GM18867 (cell line): ENCODE results near the gene CERS3.

ENCODE experiments used
- ATAC-seq: cut with Tn5 transposase; IDR thresholded peaks from one replicate; pipeline ENCODE4 v1.9.1; 2021; ENCODE audit warnings: mild to moderate bottlenecking, moderate library complexity; ENCODE audit not compliant: unreplicated experiment

Gene CERS3

GRCh38 chr15:100531204-100531603 is 2.5 kb upstream of the CERS3 start:
- ATAC-seq, result no peak

DNA sequence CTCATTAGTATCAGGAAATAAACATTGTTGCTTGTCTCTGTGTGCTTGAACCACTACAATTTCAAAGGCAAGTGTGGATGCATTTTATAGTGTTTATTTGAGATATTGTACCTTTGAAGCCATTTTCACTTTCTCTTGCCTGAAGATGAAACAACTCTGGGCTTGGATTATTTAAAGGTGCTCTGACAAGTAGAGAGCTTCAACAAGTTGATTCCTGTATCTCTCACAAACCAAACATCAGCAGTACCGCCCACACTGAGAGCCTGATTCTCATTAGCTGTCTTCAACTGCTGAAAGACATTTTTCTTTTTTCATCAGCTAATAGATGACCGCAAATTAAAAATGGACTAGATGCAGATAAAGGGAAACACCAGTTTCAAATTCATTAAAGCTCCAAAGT is 806 bp upstream of the CERS3 start:
- ATAC-seq, result no peak

DNA sequence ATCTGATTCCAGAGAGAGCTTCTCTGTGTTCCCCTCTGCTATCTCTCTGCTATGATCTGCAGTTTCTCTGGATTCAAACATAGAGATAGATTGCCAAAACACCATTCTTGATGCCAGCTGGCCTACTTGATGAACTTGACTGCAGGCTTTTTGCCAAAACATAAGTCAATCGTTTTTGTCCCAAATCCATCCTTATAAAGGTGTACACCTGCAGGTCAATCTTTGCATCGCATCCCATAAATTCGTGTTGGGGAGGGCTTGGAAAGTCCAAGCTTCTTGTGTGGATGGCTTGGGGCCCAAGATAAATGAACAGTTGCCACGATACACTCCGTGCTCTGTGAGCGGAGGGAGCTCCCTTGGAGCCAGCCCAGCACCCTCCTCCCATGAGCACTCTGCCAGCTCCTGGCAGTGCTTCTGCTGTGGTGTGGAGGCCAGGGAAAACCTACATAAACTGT is 2.7 kb downstream of the CERS3 start:
- ATAC-seq, result no peak

GRCh38 chr15:100525436-100525835 is 3.3 kb downstream of the CERS3 start:
- ATAC-seq, result no peak

DNA sequence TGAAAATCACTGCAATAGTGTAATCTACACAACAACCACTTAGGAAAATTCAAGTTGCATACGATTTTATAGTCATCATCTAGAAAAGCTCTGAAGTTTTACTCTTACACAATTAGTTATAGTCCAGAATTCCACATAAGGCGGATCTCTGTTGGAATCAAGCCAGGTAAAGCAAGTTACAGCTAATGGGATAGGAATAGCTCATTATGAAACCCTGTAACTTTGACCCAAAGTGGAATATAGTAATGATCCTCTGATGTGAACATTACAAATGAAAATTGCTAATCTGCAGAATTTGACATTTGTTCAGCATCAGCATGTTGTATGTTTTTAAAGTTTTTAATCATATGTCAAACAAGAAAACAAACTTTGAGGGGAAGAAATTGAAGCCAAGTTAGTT is 4.4 kb downstream of the CERS3 start:
- no peak for ATAC-seq

- no peak for ATAC-seq
Observed at GRCh38 chr15:100521907-100522306, 6.8 kb downstream of the CERS3 start.

GRCh38 chr15:100520132-100520921 is 8.4 kb downstream of the CERS3 start:
- no peak for ATAC-seq

DNA sequence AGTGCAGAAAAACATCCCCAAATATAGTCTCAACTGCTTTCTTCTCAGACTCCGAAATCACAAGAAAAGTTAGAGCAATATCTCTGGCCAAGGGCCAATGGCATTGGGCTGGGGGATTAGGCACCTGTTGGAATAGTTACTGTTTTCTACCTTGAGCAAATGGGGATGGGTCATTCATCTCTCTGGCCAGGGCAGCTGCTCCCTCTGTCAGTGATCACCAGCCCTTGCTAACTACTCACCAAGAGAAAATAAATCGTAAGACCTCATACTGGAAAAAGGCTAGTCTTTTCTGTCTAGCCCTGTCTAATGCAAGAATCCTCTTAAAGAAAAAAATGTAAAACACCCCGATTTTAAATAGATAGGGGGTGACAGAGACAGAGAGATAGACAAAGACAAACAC is 10.9 kb downstream of the CERS3 start:
- ATAC-seq, result no peak

DNA sequence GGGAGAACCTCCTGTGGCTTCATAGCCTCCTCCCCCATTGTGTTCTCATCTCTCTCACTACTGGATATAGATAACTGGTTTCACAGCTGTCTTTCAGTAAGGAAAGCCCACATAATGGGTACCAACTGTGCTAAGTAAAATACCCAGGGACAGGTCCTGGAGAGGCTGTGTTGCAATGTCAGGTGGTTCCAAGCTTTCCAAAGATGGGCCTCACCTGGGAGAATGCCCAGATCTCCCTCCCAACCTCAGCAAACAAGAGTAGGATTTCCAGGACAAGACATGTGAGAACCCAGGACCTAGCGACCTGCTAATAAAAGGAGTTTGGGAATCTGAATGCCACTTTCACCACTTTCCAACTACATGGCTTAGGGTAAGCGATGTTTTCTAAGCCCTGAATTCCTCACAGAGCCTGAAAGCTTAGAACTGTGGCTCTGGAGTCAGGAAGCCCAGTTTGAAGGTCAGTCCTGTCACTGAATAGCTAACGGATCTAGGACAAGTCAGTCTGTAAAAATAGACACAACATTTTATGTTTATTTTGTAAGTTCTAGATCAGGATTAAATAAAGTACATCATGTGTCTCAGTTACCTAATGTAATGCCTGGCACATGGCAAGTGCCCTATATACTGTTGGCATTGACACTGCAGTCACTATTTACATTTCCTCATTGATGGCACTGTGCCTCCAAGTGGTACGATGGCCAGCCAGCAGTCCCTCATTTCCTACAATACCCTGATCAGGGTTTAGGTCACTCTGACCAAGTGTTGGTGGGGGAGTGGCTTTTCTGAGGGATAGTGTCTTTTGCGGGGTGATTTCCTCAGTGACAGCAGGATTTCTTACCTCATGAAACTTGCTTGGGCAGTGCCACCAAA is 11.9 kb downstream of the CERS3 start:
- no peak for ATAC-seq

- no peak for ATAC-seq
Observed at GRCh38 chr15:100515758-100516157, 13.0 kb downstream of the CERS3 start.

- ATAC-seq, result no peak
Observed at GRCh38 chr15:100508641-100509300, 20.0 kb downstream of the CERS3 start.

- ATAC-seq, result no peak
Observed at GRCh38 chr15:100502651-100503050, 26.1 kb downstream of the CERS3 start.

- no peak for ATAC-seq
Observed at GRCh38 chr15:100501117-100501516, 27.6 kb downstream of the CERS3 start.

DNA sequence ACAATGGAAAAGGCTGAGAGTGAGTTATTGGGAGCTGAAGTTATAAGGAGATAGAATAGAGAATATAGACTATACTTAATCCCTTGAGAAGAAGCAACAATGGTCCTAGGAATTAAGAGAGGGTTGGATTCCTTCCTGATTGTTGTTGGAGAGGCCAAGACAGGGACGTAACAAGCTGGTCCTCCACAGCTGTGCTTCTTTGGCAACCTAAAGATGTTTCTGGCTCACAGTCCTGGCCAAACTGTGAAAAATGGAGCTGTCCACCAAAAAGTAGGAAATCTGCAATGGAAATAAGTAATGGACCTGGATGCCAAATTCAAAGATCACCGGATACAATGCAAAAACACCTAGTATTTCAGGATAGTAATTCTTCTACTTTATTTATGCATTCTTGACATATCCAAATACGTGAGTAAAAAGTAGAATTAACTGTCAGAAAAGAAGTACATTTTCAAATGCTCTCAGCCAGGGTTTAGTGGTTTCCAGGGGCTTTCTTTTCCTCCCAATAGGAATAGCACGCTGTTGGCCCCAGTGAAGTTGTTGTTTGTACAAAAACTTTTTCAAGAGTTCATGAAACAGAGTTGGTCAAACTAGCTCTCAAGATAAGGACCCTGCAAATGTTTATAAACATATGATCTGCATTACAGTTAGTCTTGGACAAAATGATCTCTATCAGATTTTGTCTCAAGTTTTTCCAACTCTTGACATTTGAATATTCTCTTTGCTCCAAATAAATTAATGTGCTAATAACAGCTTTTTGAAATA is 28.3 kb downstream of the CERS3 start:
- ATAC-seq, result no peak

DNA sequence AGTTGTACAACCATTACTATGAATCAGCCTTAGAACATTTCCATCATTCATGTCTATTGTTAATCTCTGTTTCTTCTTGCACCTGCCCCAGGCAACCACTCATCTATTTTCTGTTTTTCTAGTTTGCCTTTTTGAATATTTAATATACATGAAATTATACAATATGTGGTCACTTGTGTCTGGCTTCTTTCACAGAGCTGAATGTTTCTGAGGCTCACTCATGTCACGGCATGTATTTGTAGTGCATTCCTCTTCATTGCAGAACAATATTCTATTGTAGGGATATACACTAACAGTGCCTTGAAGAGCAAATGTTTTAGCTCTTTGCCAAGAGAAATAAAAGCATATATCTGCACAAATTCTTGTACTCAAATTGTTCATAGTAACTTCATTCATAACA is 32.9 kb downstream of the CERS3 start:
- ATAC-seq, result no peak

DNA sequence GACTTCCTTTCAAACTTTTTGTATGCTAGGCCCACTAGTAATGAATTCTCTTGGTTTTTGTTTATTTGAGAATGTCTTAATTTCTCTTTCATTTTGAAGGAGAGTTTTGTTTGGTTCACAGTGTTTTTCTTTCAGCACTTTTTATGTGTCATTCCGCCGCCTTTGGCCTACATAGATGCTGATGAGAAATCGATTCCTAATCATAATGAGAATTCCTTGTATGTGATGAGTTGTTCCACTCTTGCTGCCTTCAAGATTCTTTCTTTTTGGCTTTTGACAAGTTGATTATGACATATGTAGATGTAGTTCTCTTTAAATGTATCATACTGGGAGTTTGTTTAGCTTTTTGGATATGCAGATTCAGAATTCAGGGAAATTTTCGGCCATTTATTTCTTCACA is 35.5 kb downstream of the CERS3 start:
- ATAC-seq, result no peak

DNA sequence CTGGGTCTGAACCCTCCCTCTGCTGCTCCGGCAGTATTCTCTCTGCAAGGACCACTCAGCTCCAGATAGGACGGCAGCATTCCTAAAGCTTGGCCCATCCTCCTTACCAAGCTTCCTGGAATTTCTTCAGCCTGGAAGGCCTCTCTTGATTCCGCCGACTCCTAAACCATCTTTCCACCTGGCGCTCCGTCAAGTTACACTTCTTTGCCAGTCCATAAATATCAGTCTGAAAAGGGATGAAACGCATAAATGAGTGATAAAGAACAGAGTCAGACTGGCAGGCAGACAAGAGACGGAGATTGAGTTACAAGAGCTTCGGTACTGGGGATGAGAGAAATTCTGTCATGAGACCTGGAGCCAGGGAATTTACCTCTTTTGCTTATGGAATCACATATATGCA is 44.3 kb downstream of the CERS3 start:
- ATAC-seq, result no peak

DNA sequence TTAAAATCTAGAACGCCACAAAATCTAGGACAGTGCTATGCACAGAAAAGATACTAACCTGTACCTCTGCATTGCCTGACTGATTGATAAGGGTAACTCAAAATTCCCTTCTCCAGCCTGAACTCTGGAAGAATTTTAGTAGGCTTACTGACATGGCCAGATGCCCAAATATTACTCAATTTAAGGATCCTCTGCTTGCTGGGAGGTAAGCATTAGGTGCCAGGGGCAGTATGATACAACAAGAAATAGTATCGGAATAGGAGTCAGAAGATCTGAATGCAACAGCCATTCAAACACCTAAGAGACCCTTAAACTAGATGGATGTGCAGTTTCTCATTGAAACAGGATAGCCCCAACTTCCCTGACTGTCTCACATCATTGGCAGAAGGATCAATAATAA is 45.4 kb downstream of the CERS3 start:
- no peak for ATAC-seq

GRCh38 chr15:100476805-100477204 is 51.9 kb downstream of the CERS3 start:
- ATAC-seq, result no peak

DNA sequence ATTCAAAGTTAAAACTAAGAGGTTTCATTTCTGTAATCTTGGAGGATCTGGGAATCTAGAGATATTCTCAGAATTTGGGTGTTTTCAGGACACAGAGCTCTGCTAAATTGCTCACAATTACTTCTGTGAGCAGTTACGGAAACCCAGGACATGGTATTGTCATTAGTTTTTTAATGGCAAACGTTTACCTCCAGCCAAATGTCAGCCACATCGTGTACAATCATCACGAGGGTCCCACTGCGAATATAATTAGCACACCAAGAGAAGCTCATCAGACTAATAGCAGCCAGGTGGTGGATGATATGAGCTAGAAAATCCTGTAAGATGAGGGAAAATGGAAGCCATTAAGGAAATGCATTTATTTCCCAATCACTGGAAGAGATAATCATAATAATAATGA is 56.0 kb downstream of the CERS3 start:
- ATAC-seq, result no peak

GRCh38 chr15:100471933-100472332 is 56.8 kb downstream of the CERS3 start:
- ATAC-seq, result no peak
